ENCODE data around the gene CHD5. TPM values are rescaled to one million over a fixed set of nuclear protein-coding genes. Genes with fewer than 3 reads are reported as not detected.

CHD5 gene
- total RNA-seq, 4 donors from 2014 or later, result 0.38 to 0.62 TPM; not detected in 2

- intact Hi-C loops (cut with DNase I), result no loop called here
- Histone ChIP-seq H3K36me3 (no peaks in the 10 kb centered on the region), H3K9me3 (peaks cover 0 to 6% (median 0%) of the 10 kb centered on the region in 3 donors), H3K27ac (no peak overlapping the region), H3K4me3 (no peak overlapping the region), H3K4me1 (no peaks in the 10 kb centered on the region), H3K27me3 (peaks cover 0 to 34% (median 0%) of the 10 kb centered on the region in 4 donors)
- 68 to 75% methylated on average over 7 to 9 of the region's 15 CpGs for WGBS, 2 donors
- DNase-seq, result no peak
- TF ChIP-seq, protein P1, sequence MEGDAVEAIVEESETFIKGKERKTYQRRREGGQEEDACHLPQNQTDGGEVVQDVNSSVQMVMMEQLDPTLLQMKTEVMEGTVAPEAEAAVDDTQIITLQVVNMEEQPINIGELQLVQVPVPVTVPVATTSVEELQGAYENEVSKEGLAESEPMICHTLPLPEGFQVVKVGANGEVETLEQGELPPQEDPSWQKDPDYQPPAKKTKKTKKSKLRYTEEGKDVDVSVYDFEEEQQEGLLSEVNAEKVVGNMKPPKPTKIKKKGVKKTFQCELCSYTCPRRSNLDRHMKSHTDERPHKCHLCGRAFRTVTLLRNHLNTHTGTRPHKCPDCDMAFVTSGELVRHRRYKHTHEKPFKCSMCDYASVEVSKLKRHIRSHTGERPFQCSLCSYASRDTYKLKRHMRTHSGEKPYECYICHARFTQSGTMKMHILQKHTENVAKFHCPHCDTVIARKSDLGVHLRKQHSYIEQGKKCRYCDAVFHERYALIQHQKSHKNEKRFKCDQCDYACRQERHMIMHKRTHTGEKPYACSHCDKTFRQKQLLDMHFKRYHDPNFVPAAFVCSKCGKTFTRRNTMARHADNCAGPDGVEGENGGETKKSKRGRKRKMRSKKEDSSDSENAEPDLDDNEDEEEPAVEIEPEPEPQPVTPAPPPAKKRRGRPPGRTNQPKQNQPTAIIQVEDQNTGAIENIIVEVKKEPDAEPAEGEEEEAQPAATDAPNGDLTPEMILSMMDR (IDR thresholded peaks at IDR 0.05), result no peak
- no peak for TF ChIP-seq POLR2A (IDR thresholded peaks at IDR 0.05)
Measured at GRCh38 chr1:6133146-6133895, 46.8 kb downstream of the CHD5 start.

DNA sequence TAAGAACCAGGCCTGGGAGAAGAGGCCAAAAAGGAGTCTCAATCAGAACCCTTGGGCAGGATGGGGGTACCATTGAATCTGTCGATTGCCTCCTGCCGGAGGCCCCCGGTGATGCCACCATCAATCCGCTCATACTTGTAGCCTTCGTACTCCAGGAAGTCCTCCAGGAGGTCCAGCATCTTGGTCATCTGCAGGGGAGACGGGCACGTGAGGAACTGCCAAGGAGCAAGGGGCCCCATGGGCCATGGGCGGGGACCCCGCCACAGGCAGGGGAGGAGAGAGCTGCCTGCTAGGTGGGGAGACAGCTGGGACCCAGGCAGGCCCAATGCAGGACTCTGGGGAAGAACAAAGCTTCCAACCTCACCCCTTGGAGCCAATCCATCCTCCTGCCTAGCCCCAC, 48.6 kb downstream of the CHD5 start:
- 89 to 100% methylated on average over 1 to 5 of the region's 9 CpGs for WGBS, 2 donors
- intact Hi-C loops (cut with DNase I), result no loop called here
- TF ChIP-seq, protein P1 (IDR thresholded peaks at IDR 0.05), result no peak
- no peak for TF ChIP-seq POLR2A (IDR thresholded peaks at IDR 0.05)

DNA sequence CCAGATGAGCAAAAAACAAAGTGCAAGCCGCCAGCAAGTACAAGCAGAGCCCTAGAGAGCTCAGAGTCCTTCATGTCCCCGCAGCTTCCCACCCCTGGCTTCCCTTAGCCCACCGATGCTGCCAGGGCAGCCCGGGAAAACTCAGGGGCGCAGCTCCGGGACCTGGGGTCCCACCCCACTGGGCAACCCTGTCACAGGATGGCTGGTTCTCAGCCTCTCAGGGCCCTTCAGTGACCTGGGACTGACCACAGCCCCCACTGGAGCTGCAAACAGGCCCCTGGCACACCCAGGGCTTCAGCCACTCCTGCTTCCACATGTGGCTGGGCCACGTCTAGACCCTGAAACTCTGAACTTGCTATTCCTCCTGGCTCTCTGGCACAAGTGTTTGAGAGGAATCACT, 49.5 kb downstream of the CHD5 start:
- DNase-seq, result no peak
- Histone ChIP-seq H3K4me1 (peaks cover 0 to 12% (median 0%) of the 10 kb centered on the region in 3 donors), H3K9me3 (peaks cover 0 to 6% (median 0%) of the 10 kb centered on the region in 3 donors), H3K36me3 (no peaks in the 10 kb centered on the region), H3K27ac (no peak overlapping the region), H3K27me3 (peaks cover 0 to 49% (median 0%) of the 10 kb centered on the region in 4 donors), H3K4me3 (no peak overlapping the region)
- 60 to 75% methylated on average over 1 to 5 of the region's 7 CpGs for WGBS, 2 donors
- TF ChIP-seq, protein P1 (IDR thresholded peaks at IDR 0.05), result no peak
- no peak for TF ChIP-seq POLR2A (IDR thresholded peaks at IDR 0.05)
- intact Hi-C loops (cut with DNase I), result no loop called here

More for the DNA sequence above, 48.6 kb downstream of the CHD5 start:
- Histone ChIP-seq H3K9me3 (peaks cover 0 to 6% (median 0%) of the 10 kb centered on the region in 3 donors), H3K4me1 (peaks cover 0 to 12% (median 0%) of the 10 kb centered on the region in 3 donors), H3K4me3 (no peak overlapping the region), H3K27ac (no peak overlapping the region), H3K36me3 (no peaks in the 10 kb centered on the region), H3K27me3 (peaks cover 0 to 47% (median 0%) of the 10 kb centered on the region in 4 donors)
- DNase-seq, result no peak

GRCh38 chr1:6130036-6130435, 50.1 kb downstream of the CHD5 start:
- TF ChIP-seq, protein P1 (IDR thresholded peaks at IDR 0.05), result no peak
- TF ChIP-seq POLR2A (IDR thresholded peaks at IDR 0.05), result no peak
- Histone ChIP-seq H3K36me3 (no peaks in the 10 kb centered on the region), H3K27ac (no peak overlapping the region), H3K27me3 (peaks cover 0 to 49% (median 0%) of the 10 kb centered on the region in 4 donors), H3K9me3 (peaks cover 0 to 6% (median 0%) of the 10 kb centered on the region in 3 donors), H3K4me1 (peaks cover 0 to 12% (median 0%) of the 10 kb centered on the region in 3 donors), H3K4me3 (no peak overlapping the region)
- 74 to 79% methylated on average over 6 to 8 of the region's 11 CpGs for WGBS, 2 donors
- intact Hi-C loops (cut with DNase I), result no loop called here
- DNase-seq, result no peak

GRCh38 chr1:6129313-6129712, 50.8 kb downstream of the CHD5 start:
- Histone ChIP-seq H3K36me3 (no peaks in the 10 kb centered on the region), H3K27me3 (peaks cover 0 to 50% (median 0%) of the 10 kb centered on the region in 4 donors), H3K4me1 (peaks cover 0 to 12% (median 0%) of the 10 kb centered on the region in 3 donors), H3K4me3 (no peak overlapping the region), H3K9me3 (peaks cover 0 to 6% (median 0%) of the 10 kb centered on the region in 3 donors), H3K27ac (no peak overlapping the region)
- intact Hi-C loops (cut with DNase I), result no loop called here
- TF ChIP-seq POLR2A (IDR thresholded peaks at IDR 0.05), result no peak
- TF ChIP-seq, protein P1 (IDR thresholded peaks at IDR 0.05), result no peak
- DNase-seq, result no peak
- whole genome bisulfite sequencing, 2 donors, result 74 to 78% methylated on average over 9 of the region's 9 CpGs

All from esophagus squamous epithelium (tissue), 5 donors.